22Rv1 (cell line): Measurements from ENCODE around the gene LATS1.

ENCODE experiments used
- CTCF ChIP-seq: fragments of 450-650 bp; IDR thresholded peaks from 2 replicates; pipeline ENCODE4 v1.5.1; 2017; ENCODE audit warnings: mild to moderate bottlenecking
- ZFX ChIP-seq: fragments of 450-650 bp; IDR thresholded peaks from 2 replicates; pipeline ENCODE4 v1.6.1; 2017; ENCODE audit warnings: antibody characterized with exemption, borderline replicate concordance

- TF ChIP-seq CTCF (no peak), ZFX (no peak)
Observed at GRCh38 chr6:149727793-149728498, 10.0 kb upstream of the LATS1 start.
